ENCODE results near the gene TBXAS1. TPM values are rescaled to one million over a fixed set of nuclear protein-coding genes. Genes with fewer than 3 reads are reported as not detected.
A peak's percentile ranks its signal among the peaks of the same experiment; 100 is the strongest.

TBXAS1 gene
- total and polyA plus RNA-seq, 11 donors = 2.0 to 32.0 (median 4.7) TPM

- Histone ChIP-seq H3K27ac (peak overlapping the region in 2 of 12 donors; percentile 30 to 82), H3K36me3 (no peaks in the 10 kb centered on the region), H3K27me3 (no peaks in the 10 kb centered on the region), H3K4me3 (no peak overlapping the region), H3K9me3 (no peaks in the 10 kb centered on the region), H3K4me1 (peaks cover 0 to 70% (median 0%) of the 10 kb centered on the region in 12 donors)
- intact Hi-C loops (cut with DNase I) = no loop called here
- no peak for DNase-seq
- WGBS, 4 donors = 81 to 88% (median 86%) methylated on average over 4 of the region's 4 CpGs
- TF ChIP-seq CTCF (IDR thresholded peaks at IDR 0.05) (no peak), POLR2A (IDR thresholded peaks at IDR 0.05) (no peak)
- no peak for ATAC-seq
Measured at GRCh38 chr7:139854803-139855497, 25.9 kb downstream of the TBXAS1 start.

GRCh38 chr7:139855498-139856270 lies 26.6 kb downstream of the TBXAS1 start:
- DNase-seq (peak in 4 of 5 donors; percentile 31 to 35 (median 32)), ATAC-seq (peak in 3 of 4 donors; percentile 80 to 82 (median 81))
- TF ChIP-seq POLR2A (IDR thresholded peaks at IDR 0.05) (no peak), CTCF (IDR thresholded peaks at IDR 0.05) (no peak)
- 75 to 81% (median 80%) methylated on average over 9 of the region's 9 CpGs for WGBS, 4 donors
- Histone ChIP-seq H3K9me3 (no peaks in the 10 kb centered on the region), H3K27ac (peak overlapping the region in 3 of 12 donors; percentile 30 to 82 (median 46)), H3K36me3 (no peaks in the 10 kb centered on the region), H3K4me3 (no peak overlapping the region), H3K4me1 (peaks cover 0 to 76% (median 0%) of the 10 kb centered on the region in 12 donors), H3K27me3 (no peaks in the 10 kb centered on the region)
- intact Hi-C loops (cut with DNase I) = no loop called here

- H3K27ac ChIP-seq = no peak overlapping the region
- H3K4me3 ChIP-seq = no peak overlapping the region
- H3K27me3 ChIP-seq = no peaks in the 10 kb centered on the region
- DNase-seq = no peak
- TF ChIP-seq POLR2A (IDR thresholded peaks at IDR 0.05) (no peak), CTCF (IDR thresholded peaks at IDR 0.05) (no peak)
- H3K4me1 ChIP-seq = peaks cover 0 to 85% (median 0%) of the 10 kb centered on the region in 12 donors
- WGBS, 4 donors = 94 to 97% (median 96%) methylated on average over 3 of the region's 3 CpGs
- intact Hi-C loops (cut with DNase I) = no loop called here
- ATAC-seq = no peak
- no peaks in the 10 kb centered on the region for H3K36me3 ChIP-seq
- no peaks in the 10 kb centered on the region for H3K9me3 ChIP-seq
Measured at GRCh38 chr7:139857791-139858190, 28.7 kb downstream of the TBXAS1 start.

GRCh38 chr7:139860090-139860775 lies 31.2 kb downstream of the TBXAS1 start:
- no peak overlapping the region for H3K4me3 ChIP-seq
- H3K36me3 ChIP-seq = no peaks in the 10 kb centered on the region
- DNase-seq (peak; percentile 25 to 70 (median 59)), ATAC-seq (peak; percentile 77 to 93 (median 86))
- intact Hi-C loops (cut with DNase I) = no loop called here
- no peaks in the 10 kb centered on the region for H3K27me3 ChIP-seq
- peaks cover 0 to 9% (median 0%) of the 10 kb centered on the region in 12 donors for H3K9me3 ChIP-seq
- peaks cover 0 to 63% (median 0%) of the 10 kb centered on the region in 12 donors for H3K4me1 ChIP-seq
- TF ChIP-seq POLR2A (IDR thresholded peaks at IDR 0.05) = no peak
- no peak for TF ChIP-seq CTCF (IDR thresholded peaks at IDR 0.05)
- 62 to 81% (median 78%) methylated on average over 4 of the region's 4 CpGs for WGBS, 4 donors
- peak overlapping the region in 2 of 12 donors; percentile 25 to 79 for H3K27ac ChIP-seq

Measured in heart left ventricle (tissue), 16 donors.